Peyer's patch (tissue), 4 donors: ENCODE data around the gene CTNNA2.

ENCODE experiments used
- POLR2A ChIP-seq, 2 donors: fragments of 450-650 bp; IDR thresholded peaks; one replicate each; pipeline ENCODE4 v1.5.1; 2017; ENCODE audit warnings: antibody characterized with exemption in 2 of 2, mild to moderate bottlenecking in 2 of 2, moderate library complexity in 2 of 2
- TF ChIP-seq, protein P1 (sequence below), 6 experiments: fragments of 450-650 bp in 4 of 6; fragments of 200-600 bp in 2 of 6; sonication (generic) in 1 of 6; IDR thresholded peaks; one replicate each; pipeline ENCODE4 v1.5.1; 2017 to 2019; ENCODE audit warnings: antibody characterized with exemption in 6 of 6, mild to moderate bottlenecking in 3 of 6, moderate library complexity in 1 of 6

DNA sequence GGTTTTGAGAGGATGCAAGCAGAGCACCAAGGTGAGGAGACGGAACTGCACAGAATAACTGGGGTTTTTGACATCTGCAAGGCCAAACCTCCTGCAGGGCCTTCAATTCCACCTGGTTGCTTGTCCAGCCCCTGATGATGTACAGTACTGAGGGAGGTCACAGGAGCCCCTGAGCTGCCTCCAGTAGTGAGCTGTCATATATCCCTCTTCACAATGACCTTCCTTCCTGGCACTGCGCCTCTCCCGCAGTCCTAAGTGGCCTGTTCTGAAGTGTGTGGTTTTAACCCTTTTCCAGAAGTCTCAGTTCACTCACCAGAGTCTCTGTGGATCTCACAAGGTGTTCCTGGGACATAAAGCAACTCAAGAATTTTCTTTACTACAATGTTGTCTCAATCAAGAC is 746.4 kb downstream of the CTNNA2 start:
- no peak for TF ChIP-seq POLR2A (IDR thresholded peaks at IDR 0.05)
- TF ChIP-seq, protein P1, sequence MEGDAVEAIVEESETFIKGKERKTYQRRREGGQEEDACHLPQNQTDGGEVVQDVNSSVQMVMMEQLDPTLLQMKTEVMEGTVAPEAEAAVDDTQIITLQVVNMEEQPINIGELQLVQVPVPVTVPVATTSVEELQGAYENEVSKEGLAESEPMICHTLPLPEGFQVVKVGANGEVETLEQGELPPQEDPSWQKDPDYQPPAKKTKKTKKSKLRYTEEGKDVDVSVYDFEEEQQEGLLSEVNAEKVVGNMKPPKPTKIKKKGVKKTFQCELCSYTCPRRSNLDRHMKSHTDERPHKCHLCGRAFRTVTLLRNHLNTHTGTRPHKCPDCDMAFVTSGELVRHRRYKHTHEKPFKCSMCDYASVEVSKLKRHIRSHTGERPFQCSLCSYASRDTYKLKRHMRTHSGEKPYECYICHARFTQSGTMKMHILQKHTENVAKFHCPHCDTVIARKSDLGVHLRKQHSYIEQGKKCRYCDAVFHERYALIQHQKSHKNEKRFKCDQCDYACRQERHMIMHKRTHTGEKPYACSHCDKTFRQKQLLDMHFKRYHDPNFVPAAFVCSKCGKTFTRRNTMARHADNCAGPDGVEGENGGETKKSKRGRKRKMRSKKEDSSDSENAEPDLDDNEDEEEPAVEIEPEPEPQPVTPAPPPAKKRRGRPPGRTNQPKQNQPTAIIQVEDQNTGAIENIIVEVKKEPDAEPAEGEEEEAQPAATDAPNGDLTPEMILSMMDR (IDR thresholded peaks at IDR 0.05), result no peak
